WTC11 (cell line): ENCODE measurements around the gene GHR. TPM values are rescaled to one million over a fixed set of nuclear protein-coding genes. Genes with fewer than 3 reads are reported as not detected.

ENCODE experiments used
- ATAC-seq: fragments of 200-7000 bp; cut with Tn5 transposase; 2 replicates; pipeline ENCODE4 v1.10.0; 2021; ENCODE audit warnings: mild to moderate bottlenecking, moderate library complexity
- CTCF ChIA-PET: fragments of 300-600 bp; sonication (Branson Sonifier 250); formaldehyde crosslinking; loops from one replicate; lab custom pipeline; 2021; ENCODE audit warnings: antibody characterized with exemption; lab: Charles Lee
- POLR2A ChIA-PET: fragments of 350-600 bp; sonication (Branson Sonifier 250); formaldehyde crosslinking; loops from one replicate; lab custom pipeline; 2021; ENCODE audit warnings: antibody characterized with exemption; lab: Charles Lee
- DNase-seq: peaks from one replicate; pipeline ENCODE4 v3.0.0; 2021; ENCODE audit warnings: low spot score
- H3K27ac Mint-ChIP-seq: 2 replicates; pipeline ENCODE4 v1.8.0; 2021; ENCODE audit warnings: mixed read lengths
- H3K27me3 Mint-ChIP-seq: 2 replicates; pipeline ENCODE4 v1.8.0; 2021; ENCODE audit warnings: low read depth, mild to moderate bottlenecking, moderate library complexity, mixed read lengths
- H3K36me3 Mint-ChIP-seq: 2 replicates; pipeline ENCODE4 v1.8.0; 2021; ENCODE audit warnings: mixed read lengths
- H3K4me1 Mint-ChIP-seq: 2 replicates; pipeline ENCODE4 v1.8.0; 2022; ENCODE audit warnings: mixed read lengths
- H3K4me3 Mint-ChIP-seq: 2 replicates; pipeline ENCODE4 v1.8.0; 2021; ENCODE audit warnings: mild to moderate bottlenecking, moderate library complexity, mixed read lengths
- H3K9me3 Mint-ChIP-seq: 2 replicates; pipeline ENCODE4 v1.8.0; 2021; ENCODE audit warnings: mixed read lengths
- AFF4 ChIP-seq: sonication (generic); formaldehyde crosslinking; IDR thresholded peaks from 2 replicates; pipeline ENCODE4 v1.8.1; 2023; ENCODE audit warnings: mild to moderate bottlenecking, missing genetic modification reagents, borderline replicate concordance
- CREM ChIP-seq: sonication (generic); formaldehyde crosslinking; IDR thresholded peaks from 2 replicates; pipeline ENCODE4 v1.8.1; 2022; ENCODE audit warnings: mild to moderate bottlenecking, missing genetic modification reagents, moderate library complexity
- ESRRA ChIP-seq: sonication (generic); formaldehyde crosslinking; IDR thresholded peaks from 2 replicates; pipeline ENCODE4 v1.8.1; 2022; ENCODE audit warnings: mild to moderate bottlenecking, missing genetic modification reagents, borderline replicate concordance
- FOXP4 ChIP-seq: sonication (generic); formaldehyde crosslinking; IDR thresholded peaks from 2 replicates; pipeline ENCODE4 v1.8.0; 2022; ENCODE audit warnings: mild to moderate bottlenecking, missing genetic modification reagents
- GTF2I ChIP-seq: fragments of 250-450 bp; sonication (Bioruptor Pico); conservative IDR thresholded peaks from 2 replicates; pipeline ENCODE4 v1.4.0; 2021; ENCODE audit warnings: mild to moderate bottlenecking
- IRF1 ChIP-seq: sonication (generic); formaldehyde crosslinking; IDR thresholded peaks from 2 replicates; pipeline ENCODE4 v1.8.0; 2023; ENCODE audit warnings: missing genetic modification reagents
- NR1H2 ChIP-seq: sonication (generic); formaldehyde crosslinking; IDR thresholded peaks from 2 replicates; pipeline ENCODE4 v1.9.0; 2021; ENCODE audit warnings: mild to moderate bottlenecking, moderate library complexity, missing genetic modification reagents
- TCF7 ChIP-seq: sonication (generic); formaldehyde crosslinking; IDR thresholded peaks from 2 replicates; pipeline ENCODE4 v1.8.0; 2022; ENCODE audit warnings: mild to moderate bottlenecking, low read depth, missing genetic modification reagents, moderate library complexity
- TEAD4 ChIP-seq: sonication (generic); formaldehyde crosslinking; IDR thresholded peaks from 2 replicates; pipeline ENCODE4 v1.8.0; 2022; ENCODE audit warnings: mild to moderate bottlenecking, missing genetic modification reagents
- USF2 ChIP-seq: sonication (generic); formaldehyde crosslinking; IDR thresholded peaks from 2 replicates; pipeline ENCODE4 v1.8.1; 2023; ENCODE audit warnings: mild to moderate bottlenecking, missing genetic modification reagents, moderate library complexity
- ZSCAN18 ChIP-seq: fragments of 250-450 bp; sonication (Bioruptor Pico); IDR thresholded peaks from 2 replicates; pipeline ENCODE4 v2.1.2; 2022; ENCODE audit warnings: mild to moderate bottlenecking, moderate library complexity
- total RNA-seq: library from RNA; stranded (reverse); gene quantifications from 3 replicates; pipeline ENCODE4 v1.2.3, GENCODE V29; 2021
- TF ChIP-seq, protein P1 (sequence below): fragments of 200-600 bp; IDR thresholded peaks from 2 replicates; pipeline ENCODE4 v1.8.0; 2022; ENCODE audit warnings: antibody characterized with exemption
- TF ChIP-seq, protein P2 (sequence below): fragments of 250-450 bp; sonication (Bioruptor Pico); IDR thresholded peaks from 2 replicates; pipeline ENCODE4 v1.9.0; 2021; ENCODE audit warnings: mild to moderate bottlenecking, borderline replicate concordance
- TF ChIP-seq, protein P3 (sequence below): sonication (generic); formaldehyde crosslinking; IDR thresholded peaks from 2 replicates; pipeline ENCODE4 v1.8.1; 2022; ENCODE audit warnings: mild to moderate bottlenecking, moderate library complexity, missing genetic modification reagents

Gene GHR
- total RNA-seq, 1 experiment from 2014 or later, result 0.57 TPM

DNA sequence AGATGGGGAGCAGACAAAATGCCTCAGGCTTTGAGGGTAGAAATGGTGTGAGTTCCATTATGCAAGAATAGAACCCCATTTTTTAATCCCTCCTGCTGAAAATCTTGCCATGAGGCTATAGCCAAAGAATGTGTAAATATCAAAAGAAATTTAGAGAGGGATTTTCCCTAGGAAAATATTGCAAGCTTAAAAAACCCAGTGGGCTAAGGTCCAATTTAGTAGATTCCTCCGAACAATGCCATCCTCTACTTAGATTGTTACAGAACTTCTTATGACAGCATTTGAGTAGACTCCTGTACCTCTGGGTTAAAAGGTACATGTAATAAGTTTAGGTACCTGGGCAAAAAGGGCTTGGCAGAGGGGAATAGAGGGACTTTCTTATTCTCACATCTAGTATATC lies 138.4 kb downstream of the GHR start (continued):
- TF ChIP-seq ZSCAN18 (CRISPR knock-in tag), result no peak
- TF ChIP-seq TCF7 (CRISPR knock-in tag), result no peak
- no peak for TF ChIP-seq ESRRA (CRISPR knock-in tag)
- TF ChIP-seq, protein P1, sequence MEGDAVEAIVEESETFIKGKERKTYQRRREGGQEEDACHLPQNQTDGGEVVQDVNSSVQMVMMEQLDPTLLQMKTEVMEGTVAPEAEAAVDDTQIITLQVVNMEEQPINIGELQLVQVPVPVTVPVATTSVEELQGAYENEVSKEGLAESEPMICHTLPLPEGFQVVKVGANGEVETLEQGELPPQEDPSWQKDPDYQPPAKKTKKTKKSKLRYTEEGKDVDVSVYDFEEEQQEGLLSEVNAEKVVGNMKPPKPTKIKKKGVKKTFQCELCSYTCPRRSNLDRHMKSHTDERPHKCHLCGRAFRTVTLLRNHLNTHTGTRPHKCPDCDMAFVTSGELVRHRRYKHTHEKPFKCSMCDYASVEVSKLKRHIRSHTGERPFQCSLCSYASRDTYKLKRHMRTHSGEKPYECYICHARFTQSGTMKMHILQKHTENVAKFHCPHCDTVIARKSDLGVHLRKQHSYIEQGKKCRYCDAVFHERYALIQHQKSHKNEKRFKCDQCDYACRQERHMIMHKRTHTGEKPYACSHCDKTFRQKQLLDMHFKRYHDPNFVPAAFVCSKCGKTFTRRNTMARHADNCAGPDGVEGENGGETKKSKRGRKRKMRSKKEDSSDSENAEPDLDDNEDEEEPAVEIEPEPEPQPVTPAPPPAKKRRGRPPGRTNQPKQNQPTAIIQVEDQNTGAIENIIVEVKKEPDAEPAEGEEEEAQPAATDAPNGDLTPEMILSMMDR, result no peak
- TF ChIP-seq GTF2I, result no peak

DNA sequence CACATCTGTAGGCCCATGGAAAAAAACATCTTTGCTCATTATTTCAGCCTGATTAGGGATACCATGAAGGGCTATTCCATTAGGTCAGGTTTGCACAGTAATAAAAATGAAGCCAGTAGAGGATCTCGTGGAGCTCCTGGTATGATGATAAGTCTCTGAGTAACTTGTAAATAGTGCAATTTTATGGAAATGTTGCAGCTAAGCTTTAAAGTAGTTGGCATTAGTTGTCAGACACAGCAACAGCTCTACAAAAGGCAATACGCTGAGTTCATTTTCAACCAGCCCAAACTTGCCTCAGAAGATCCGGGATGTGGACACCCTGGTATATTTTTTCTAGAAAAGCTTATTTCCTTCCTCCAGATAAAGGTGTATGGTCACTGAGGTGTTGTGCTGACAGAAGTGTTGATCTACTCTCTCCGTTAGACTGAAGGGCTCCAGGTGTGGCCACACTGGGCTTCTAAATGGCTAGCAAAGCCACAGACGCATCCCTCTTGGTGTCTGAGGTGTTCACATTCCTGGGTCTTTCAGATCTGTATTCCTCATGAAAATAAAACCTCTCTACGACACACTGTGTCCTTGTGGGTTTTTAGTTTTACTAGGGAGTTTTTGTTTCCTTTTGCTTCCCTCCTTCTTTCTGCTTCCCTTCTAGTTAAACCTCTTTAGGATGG lies 141.6 kb downstream of the GHR start:
- ATAC-seq, result no peak
- ChIA-PET CTCF (interaction anchor here (1.0 to 3.1 kb wide), 2 partner anchors 18 to 325 kb away, joined by 3 to 16 read pairs; no protein-coding TSS in a partner anchor), POLR2A (no interaction called here)
- DNase-seq, result no peak
- Mint-ChIP-seq H3K27ac (no peak overlapping the region), H3K36me3 (no peaks in the 10 kb centered on the region), H3K4me3 (no peak overlapping the region), H3K9me3 (no peaks in the 10 kb centered on the region), H3K27me3 (no peaks in the 10 kb centered on the region), H3K4me1 (peaks cover 5% of the 10 kb centered on the region; the same call in 1 of the 2 replicates)
- TF ChIP-seq FOXP4 (CRISPR knock-in tag), result no peak
- no peak for TF ChIP-seq NR1H2 (CRISPR knock-in tag)
- TF ChIP-seq TEAD4, result no peak

DNA sequence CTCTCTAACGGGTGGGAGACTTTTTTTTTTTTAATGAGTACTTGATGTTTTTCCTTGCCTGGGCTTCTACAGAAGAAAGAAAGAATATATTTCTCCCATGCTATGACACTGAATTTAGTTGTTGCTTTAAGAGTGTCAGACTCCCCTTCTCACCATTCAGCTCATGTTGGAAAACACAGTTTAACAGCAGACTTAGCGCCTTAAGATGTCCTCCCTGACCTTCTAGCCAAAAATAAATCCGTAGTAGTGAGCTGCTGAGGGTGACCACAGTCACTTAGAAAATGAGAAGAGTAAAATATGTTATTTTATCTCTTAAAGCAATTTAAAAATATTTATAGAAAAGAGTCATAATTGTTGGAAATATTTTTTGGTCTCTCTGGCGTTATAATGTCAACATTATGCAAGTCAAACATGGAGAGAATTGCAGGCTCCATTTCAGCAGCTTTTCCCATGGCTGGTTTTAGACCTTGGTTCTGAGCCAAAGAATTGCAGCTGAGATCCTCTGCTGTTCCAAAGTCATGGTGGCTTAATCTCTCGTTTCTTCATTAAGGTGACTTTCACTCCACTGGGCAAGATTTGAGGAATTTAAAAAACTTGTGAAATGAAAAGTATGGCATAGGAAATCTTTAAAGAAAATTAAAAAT lies 143.5 kb downstream of the GHR start:
- Mint-ChIP-seq H3K4me1 (peaks cover 5% of the 10 kb centered on the region; the same call in 1 of the 2 replicates), H3K27me3 (no peaks in the 10 kb centered on the region), H3K9me3 (no peaks in the 10 kb centered on the region), H3K4me3 (no peak overlapping the region), H3K36me3 (no peaks in the 10 kb centered on the region), H3K27ac (no peak overlapping the region)
- ChIA-PET CTCF (interaction anchor here (1.1 to 3.1 kb wide), 3 partner anchors 16 to 510 kb away, joined by 4 to 16 read pairs (median 6); no protein-coding TSS in a partner anchor), POLR2A (no interaction called here)
- no peak for DNase-seq
- ATAC-seq, result no peak
- TF ChIP-seq CREM, result no peak
- no peak for TF ChIP-seq AFF4 (CRISPR knock-in tag)
- TF ChIP-seq USF2, result no peak
- TF ChIP-seq IRF1, result no peak
- TF ChIP-seq, protein P2, sequence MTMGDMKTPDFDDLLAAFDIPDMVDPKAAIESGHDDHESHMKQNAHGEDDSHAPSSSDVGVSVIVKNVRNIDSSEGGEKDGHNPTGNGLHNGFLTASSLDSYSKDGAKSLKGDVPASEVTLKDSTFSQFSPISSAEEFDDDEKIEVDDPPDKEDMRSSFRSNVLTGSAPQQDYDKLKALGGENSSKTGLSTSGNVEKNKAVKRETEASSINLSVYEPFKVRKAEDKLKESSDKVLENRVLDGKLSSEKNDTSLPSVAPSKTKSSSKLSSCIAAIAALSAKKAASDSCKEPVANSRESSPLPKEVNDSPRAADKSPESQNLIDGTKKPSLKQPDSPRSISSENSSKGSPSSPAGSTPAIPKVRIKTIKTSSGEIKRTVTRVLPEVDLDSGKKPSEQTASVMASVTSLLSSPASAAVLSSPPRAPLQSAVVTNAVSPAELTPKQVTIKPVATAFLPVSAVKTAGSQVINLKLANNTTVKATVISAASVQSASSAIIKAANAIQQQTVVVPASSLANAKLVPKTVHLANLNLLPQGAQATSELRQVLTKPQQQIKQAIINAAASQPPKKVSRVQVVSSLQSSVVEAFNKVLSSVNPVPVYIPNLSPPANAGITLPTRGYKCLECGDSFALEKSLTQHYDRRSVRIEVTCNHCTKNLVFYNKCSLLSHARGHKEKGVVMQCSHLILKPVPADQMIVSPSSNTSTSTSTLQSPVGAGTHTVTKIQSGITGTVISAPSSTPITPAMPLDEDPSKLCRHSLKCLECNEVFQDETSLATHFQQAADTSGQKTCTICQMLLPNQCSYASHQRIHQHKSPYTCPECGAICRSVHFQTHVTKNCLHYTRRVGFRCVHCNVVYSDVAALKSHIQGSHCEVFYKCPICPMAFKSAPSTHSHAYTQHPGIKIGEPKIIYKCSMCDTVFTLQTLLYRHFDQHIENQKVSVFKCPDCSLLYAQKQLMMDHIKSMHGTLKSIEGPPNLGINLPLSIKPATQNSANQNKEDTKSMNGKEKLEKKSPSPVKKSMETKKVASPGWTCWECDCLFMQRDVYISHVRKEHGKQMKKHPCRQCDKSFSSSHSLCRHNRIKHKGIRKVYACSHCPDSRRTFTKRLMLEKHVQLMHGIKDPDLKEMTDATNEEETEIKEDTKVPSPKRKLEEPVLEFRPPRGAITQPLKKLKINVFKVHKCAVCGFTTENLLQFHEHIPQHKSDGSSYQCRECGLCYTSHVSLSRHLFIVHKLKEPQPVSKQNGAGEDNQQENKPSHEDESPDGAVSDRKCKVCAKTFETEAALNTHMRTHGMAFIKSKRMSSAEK (CRISPR knock-in tag), result no peak
- TF ChIP-seq, protein P3, sequence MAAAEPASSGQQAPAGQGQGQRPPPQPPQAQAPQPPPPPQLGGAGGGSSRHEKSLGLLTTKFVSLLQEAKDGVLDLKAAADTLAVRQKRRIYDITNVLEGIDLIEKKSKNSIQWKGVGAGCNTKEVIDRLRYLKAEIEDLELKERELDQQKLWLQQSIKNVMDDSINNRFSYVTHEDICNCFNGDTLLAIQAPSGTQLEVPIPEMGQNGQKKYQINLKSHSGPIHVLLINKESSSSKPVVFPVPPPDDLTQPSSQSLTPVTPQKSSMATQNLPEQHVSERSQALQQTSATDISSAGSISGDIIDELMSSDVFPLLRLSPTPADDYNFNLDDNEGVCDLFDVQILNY, result no peak
